Body of pancreas (tissue), 4 donors: Measurements from ENCODE around the gene NEMP2. TPM values are rescaled to one million over a fixed set of nuclear protein-coding genes. Genes with fewer than 3 reads are reported as not detected.

Experiments
- ATAC-seq: fragments of 150-250 bp; one replicate; pipeline ENCODE4 v1.9.1; 2016
- DNase-seq, 4 donors: peaks; one replicate each; pipeline ENCODE4 v3.0.0-alpha.2; 2019
- H3K27ac ChIP-seq, 4 donors: fragments of 200-600 bp; sonication (generic); 1 replicate in 3 of 4; 2 replicates in 1 of 4; pipeline versions ENCODE4 v1.5.1 to v1.6.1; 2016 to 2019; ENCODE audit warnings: mild to moderate bottlenecking in 1 of 4, mixed read lengths in 1 of 4, moderate library complexity in 1 of 4
- H3K27me3 ChIP-seq, 2 donors: fragments of 200-600 bp; sonication (generic); one replicate each; pipeline ENCODE4 v1.6.0; 2016; ENCODE audit warnings: mild to moderate bottlenecking in 1 of 2
- H3K36me3 ChIP-seq, 2 donors: fragments of 200-600 bp; sonication (generic); replicated peaks in 1 of 2; 2 replicates each; pipeline ENCODE4 v1.5.1; 2016; ENCODE audit warnings: low read depth in 2 of 2; ENCODE audit not compliant: insufficient read depth in 1 of 2
- H3K4me1 ChIP-seq: fragments of 200-600 bp; sonication (generic); one replicate; pipeline ENCODE4 v1.6.0; 2016
- H3K4me3 ChIP-seq, 2 donors: fragments of 200-600 bp; sonication (generic); 1 replicate in 1 of 2; 2 replicates in 1 of 2; pipeline ENCODE4 v1.5.1; 2016 to 2019
- H3K9me3 ChIP-seq, 3 donors: fragments of 200-600 bp; sonication (generic); 1 replicate in 2 of 3; 2 replicates in 1 of 3; pipeline ENCODE4 v1.5.1; 2016
- CTCF ChIP-seq, 7 experiments: fragments of 450-650 bp in 4 of 7; fragments of 200-600 bp in 3 of 7; sonication (generic) in 3 of 7; IDR thresholded peaks; one replicate each; pipeline ENCODE4 v1.5.1; 2016 to 2019; ENCODE audit warnings: antibody characterized with exemption in 7 of 7
- POLR2A ChIP-seq, 3 donors: fragments of 450-650 bp; IDR thresholded peaks; one replicate each; pipeline ENCODE4 v1.6.1; 2016; ENCODE audit warnings: antibody characterized with exemption in 3 of 3, mild to moderate bottlenecking in 2 of 3
- WGBS, 2 donors: methylation state at CpG; one replicate each; pipeline ENCODE4 v1.1.5; 2017; 5-methylcytosine and 5-hydroxymethylcytosine counted together
- intact Hi-C: fragments of 100-400 bp; cut with DNase I; formaldehyde crosslinking; loops from one replicate; pipeline ENCODE4 v1.15.1; 2023
- total RNA-seq, 2 donors: library from RNA; depleted of rRNA; stranded (reverse); fragments of >200 nt; gene quantifications; one replicate each; pipeline ENCODE4 v1.1.0, GENCODE V29; 2016

Gene NEMP2
- total RNA-seq, 2 donors from 2014 or later: 3.0 to 3.9 TPM

GRCh38 chr2:190465060-190465459, 69.5 kb downstream of the NEMP2 start:
- no peak for TF ChIP-seq POLR2A (IDR thresholded peaks at IDR 0.05)
- TF ChIP-seq CTCF (IDR thresholded peaks at IDR 0.05): no peak
- peaks cover 24% of the 10 kb centered on the region for H3K4me1 ChIP-seq
- H3K27me3 ChIP-seq: no peaks in the 10 kb centered on the region
- DNase-seq (no peak), ATAC-seq (no peak)
- intact Hi-C loops: no loop called here
- no peak overlapping the region for H3K4me3 ChIP-seq
- 38 to 44% methylated on average over 2 of the region's 2 CpGs for WGBS, 2 donors
- no peak overlapping the region for H3K27ac ChIP-seq
- no peaks in the 10 kb centered on the region for H3K9me3 ChIP-seq
- H3K36me3 ChIP-seq: no peaks in the 10 kb centered on the region

DNA sequence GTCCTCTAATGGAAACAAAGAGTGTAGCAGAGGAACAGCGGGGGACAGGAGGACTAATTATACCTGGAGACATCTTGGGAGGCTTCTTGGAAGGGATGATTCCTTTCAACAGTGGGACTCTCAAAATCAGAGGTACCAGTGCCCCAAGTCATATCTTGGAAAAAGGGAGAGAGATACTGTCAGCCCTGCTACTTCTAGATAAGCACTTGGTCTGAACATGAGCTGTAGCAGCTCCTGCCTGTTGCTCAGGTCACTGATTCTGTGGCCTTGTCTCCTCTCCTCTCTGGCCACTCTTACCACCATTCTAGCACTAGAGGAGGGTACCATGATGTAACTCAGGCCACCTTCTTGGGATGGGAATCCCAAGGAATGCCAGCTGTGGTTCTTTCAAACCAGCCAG, 71.9 kb downstream of the NEMP2 start:
- TF ChIP-seq POLR2A (IDR thresholded peaks at IDR 0.05): no peak
- no peak for TF ChIP-seq CTCF (IDR thresholded peaks at IDR 0.05)
- Histone ChIP-seq H3K36me3 (no peaks in the 10 kb centered on the region), H3K27ac (no peak overlapping the region), H3K4me3 (no peak overlapping the region), H3K27me3 (no peaks in the 10 kb centered on the region), H3K4me1 (peaks cover 7% of the 10 kb centered on the region), H3K9me3 (no peaks in the 10 kb centered on the region)
- WGBS, 2 donors: 100% methylated on average over 1 of the region's 1 CpG
- intact Hi-C loops: no loop called here
- ATAC-seq (no peak), DNase-seq (no peak)

DNA sequence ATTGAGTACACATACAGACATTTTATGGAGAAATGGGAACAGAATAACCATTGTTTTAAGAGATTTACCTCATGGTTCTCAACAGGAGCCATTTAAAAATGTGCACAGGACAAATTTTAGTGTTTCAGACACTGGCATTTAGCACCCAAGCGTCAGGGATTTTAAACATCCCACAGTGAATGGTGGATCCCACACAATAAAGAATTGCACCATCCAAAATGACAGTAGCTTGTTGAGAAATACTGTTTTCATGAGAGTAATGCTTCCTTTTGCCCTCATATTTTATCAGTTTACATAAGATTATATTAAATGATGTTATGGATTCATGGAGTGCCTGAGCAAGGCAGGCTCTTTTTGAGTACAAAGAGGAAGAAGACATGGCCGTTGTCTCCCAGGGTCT, 72.3 kb downstream of the NEMP2 start:
- TF ChIP-seq CTCF (IDR thresholded peaks at IDR 0.05): no peak
- no peak for TF ChIP-seq POLR2A (IDR thresholded peaks at IDR 0.05)
- DNase-seq (no peak), ATAC-seq (no peak)
- Histone ChIP-seq H3K27ac (no peak overlapping the region), H3K9me3 (no peaks in the 10 kb centered on the region), H3K4me1 (peaks cover 6% of the 10 kb centered on the region), H3K36me3 (no peaks in the 10 kb centered on the region), H3K4me3 (no peak overlapping the region), H3K27me3 (no peaks in the 10 kb centered on the region)
- intact Hi-C loops: no loop called here
- 85 to 91% methylated on average over 2 of the region's 2 CpGs for WGBS, 2 donors

DNA sequence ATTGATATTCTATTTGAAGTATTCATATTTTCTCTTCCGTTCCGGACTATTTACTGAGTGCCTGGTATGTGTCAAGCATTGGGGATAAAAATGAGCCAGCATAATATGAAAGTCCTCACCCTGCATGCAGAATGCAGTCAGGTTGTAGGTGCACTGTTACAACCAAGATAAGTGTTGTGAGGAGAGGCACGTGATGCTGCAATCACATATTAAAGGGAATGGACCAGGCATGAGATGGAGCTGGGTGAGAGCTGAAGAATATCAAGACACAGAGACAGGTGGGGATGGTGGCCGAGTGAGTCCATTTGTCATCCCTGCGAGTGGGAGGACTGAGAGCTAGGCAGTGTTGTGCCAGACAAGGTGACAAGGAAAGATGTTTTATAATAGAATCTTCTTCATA, 74.0 kb downstream of the NEMP2 start:
- WGBS, 2 donors: 71 to 85% methylated on average over 5 of the region's 5 CpGs
- H3K4me1 ChIP-seq: no peaks in the 10 kb centered on the region
- H3K27ac ChIP-seq: no peak overlapping the region
- H3K4me3 ChIP-seq: no peak overlapping the region
- no peaks in the 10 kb centered on the region for H3K27me3 ChIP-seq
- DNase-seq (no peak), ATAC-seq (no peak)
- TF ChIP-seq CTCF (IDR thresholded peaks at IDR 0.05) (no peak), POLR2A (IDR thresholded peaks at IDR 0.05) (no peak)
- intact Hi-C loops: no loop called here
- H3K36me3 ChIP-seq: no peaks in the 10 kb centered on the region
- no peaks in the 10 kb centered on the region for H3K9me3 ChIP-seq

DNA sequence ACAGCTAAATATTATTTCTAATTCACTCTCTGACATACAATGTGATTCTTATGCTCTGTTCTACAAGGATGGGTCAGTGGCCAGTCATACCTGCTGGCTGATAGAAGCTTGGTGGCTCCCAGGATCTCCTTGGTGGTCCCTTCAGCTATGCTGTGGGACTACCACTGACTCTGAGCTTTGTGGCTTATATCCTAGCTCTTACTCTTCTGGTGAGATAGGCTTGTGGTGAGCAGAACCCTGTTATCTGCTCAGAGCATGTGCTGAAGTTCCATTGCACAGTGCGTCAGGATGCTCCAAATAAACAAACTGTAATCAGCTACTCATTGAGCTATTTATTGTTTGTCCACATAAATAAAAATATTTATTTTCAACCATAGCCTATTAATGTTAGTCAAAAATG, 74.6 kb downstream of the NEMP2 start:
- no peak for DNase-seq
- Histone ChIP-seq H3K27ac (no peak overlapping the region), H3K9me3 (no peaks in the 10 kb centered on the region), H3K27me3 (no peaks in the 10 kb centered on the region), H3K36me3 (no peaks in the 10 kb centered on the region), H3K4me3 (no peak overlapping the region), H3K4me1 (no peaks in the 10 kb centered on the region)
- ATAC-seq: no peak
- TF ChIP-seq POLR2A (IDR thresholded peaks at IDR 0.05) (no peak), CTCF (IDR thresholded peaks at IDR 0.05) (no peak)
- WGBS, 2 donors: 78 to 80% methylated on average over 1 of the region's 1 CpG
- intact Hi-C loops: no loop called here
